ENCODE data around the gene RABAC1. TPM values are rescaled to one million over a fixed set of nuclear protein-coding genes. Genes with fewer than 3 reads are reported as not detected.

Gene RABAC1
- total RNA-seq, 1 experiment from 2014 or later = 94.0 TPM

GRCh38 chr19:41911889-41912731 is 47.0 kb downstream of the RABAC1 start:
- H2BK5ac ChIP-seq (ENCODE audit: insufficient read length, low read length) = no peak overlapping the region
- Mint-ChIP-seq H3K27me3 (ENCODE audit: low read depth) (peaks cover 3% of the 10 kb centered on the region), H3K9me3 (peaks cover 0 to 2% of the 10 kb centered on the region in 2 experiments; a peak in 1 of 5 replicates), H3K36me3 (ENCODE audit: insufficient read depth in 1 of 3, low read depth in 3 of 3) (peaks cover 0 to 3% (median 2%) of the 10 kb centered on the region in 3 experiments; a peak in 2 of 7 replicates), H3K4me3 (peak overlapping the region; percentile 41 to 76; a peak in 4 of 5 replicates), H3K4me1 (peaks cover 6 to 15% of the 10 kb centered on the region in 2 experiments; a peak in 3 of 4 replicates), H3K27ac (no peak overlapping the region; a peak in 1 of 7 replicates)
- TF ChIP-seq CTCF (conservative IDR thresholded peaks at IDR 0.05) = no peak
- H2BK12ac ChIP-seq (ENCODE audit: insufficient read length, low read depth, low read length) = no peak overlapping the region
- no peak overlapping the region for H2BK15ac ChIP-seq (ENCODE audit: low read depth, low read length)
- H3K56ac ChIP-seq (ENCODE audit: insufficient read length, low read depth, low read length) = no peak overlapping the region
- no peak overlapping the region for H3K14ac ChIP-seq (ENCODE audit: insufficient read depth, low read length)
- no peaks in the 10 kb centered on the region for H3K4me1 ChIP-seq (ENCODE audit: insufficient read depth, low read length)
- no peak overlapping the region for H2AK5ac ChIP-seq (ENCODE audit: insufficient read length, low read length)
- H3T11ph ChIP-seq (ENCODE audit: low read length) = no peak overlapping the region
- H4K91ac ChIP-seq (ENCODE audit: insufficient read length, low read depth, low read length) = no peak overlapping the region
- DNase-seq = no peak
- WGBS (ENCODE audit: extremely low coverage, insufficient read length, low lambda C conversion rate) = no CpG with 5 or more reads among the region's 29 CpGs
- no peak overlapping the region for H2AFZ ChIP-seq (ENCODE audit: low read length)
- peak overlapping the region; percentile 48 for H3K4me2 ChIP-seq (ENCODE audit: insufficient read depth, insufficient read length, low read length)
- H3K79me2 ChIP-seq (ENCODE audit: insufficient read depth, low read length) = no peaks in the 10 kb centered on the region
- H3K9ac ChIP-seq (ENCODE audit: extremely low read depth, insufficient read length, low read length) = no peak overlapping the region
- H2BK20ac ChIP-seq (ENCODE audit: low read depth, low read length, poor library complexity, severe bottlenecking) = no peak overlapping the region
- H4K20me1 ChIP-seq (ENCODE audit: control insufficient read depth, insufficient read depth, insufficient read length) = no peaks in the 10 kb centered on the region
- H3K27me3 ChIP-seq (ENCODE audit: insufficient read depth, low read length) = peaks cover 66% of the 10 kb centered on the region
- H3K79me1 ChIP-seq (ENCODE audit: insufficient read depth, low read depth, low read length, poor library complexity, severe bottlenecking) = no peaks in the 10 kb centered on the region
- H4K8ac ChIP-seq (replicated peaks; ENCODE audit: insufficient read length, low read depth, low read length) = no peak overlapping the region
- H2BK120ac ChIP-seq (ENCODE audit: low read depth, low read length, poor library complexity, severe bottlenecking) = no peak overlapping the region
- no peak overlapping the region for H3K4ac ChIP-seq (ENCODE audit: low read depth, low read length)
- H3K18ac ChIP-seq (ENCODE audit: insufficient read length, low read depth, low read length) = no peak overlapping the region
- H4K5ac ChIP-seq (ENCODE audit: insufficient read length, low read depth, low read length) = no peak overlapping the region
- H3K23me2 ChIP-seq (ENCODE audit: insufficient read length, low read depth, low read length, poor library complexity, severe bottlenecking) = peaks cover 5% of the 10 kb centered on the region
- H3K9me3 ChIP-seq (ENCODE audit: control insufficient read depth, low read depth, low read length) = no peaks in the 10 kb centered on the region
- no peak overlapping the region for H3K27ac ChIP-seq (ENCODE audit: insufficient read length, low read depth, low read length)
- H3K23ac ChIP-seq (ENCODE audit: insufficient read length, low read depth, low read length) = no peak overlapping the region
